IMR-90 (cell line): ENCODE data around the gene GNL1. TPM values are rescaled to one million over a fixed set of nuclear protein-coding genes. Genes with fewer than 3 reads are reported as not detected.

ENCODE experiments used
- CEBPB ChIP-seq: IDR thresholded peaks from 2 replicates; pipeline ENCODE4 v1.6.1; 2012; ENCODE audit warnings: low read depth, low read length, improper control_type of control experiment
- NFE2L2 ChIP-seq: fragments of 150-350 bp; IDR thresholded peaks from 2 replicates; pipeline ENCODE4 v1.6.1; 2016; ENCODE audit warnings: low read depth, mild to moderate bottlenecking, low read length
- RAD21 ChIP-seq: IDR thresholded peaks from 2 replicates; pipeline ENCODE4 v1.6.1; 2012; ENCODE audit warnings: low read length, improper control_type of control experiment
- polyA plus RNA-seq, 3 experiments: library from polyadenylated mRNA; depleted of rRNA; stranded (reverse); fragments of >200 nt; gene quantifications; 2 replicates each; pipeline ENCODE4 v1.2.3, GENCODE V29; 2012; ENCODE audit warnings: low replicate concordance in 1 of 3
- total RNA-seq: library from RNA; depleted of rRNA; stranded (reverse); fragments of >200 nt; gene quantifications from 2 replicates; pipeline ENCODE4 v1.2.3, GENCODE V29; 2012
- TF ChIP-seq, protein P1 (sequence below): fragments of 150-350 bp; IDR thresholded peaks from 2 replicates; pipeline ENCODE4 v1.6.1; 2017; ENCODE audit warnings: mild to moderate bottlenecking, antibody characterized with exemption, low read length, low read depth
- TF ChIP-seq, protein P2 (sequence below): fragments of 150-350 bp; IDR thresholded peaks from 2 replicates; pipeline ENCODE4 v1.6.1; 2016; ENCODE audit warnings: low read depth, mild to moderate bottlenecking, low read length, moderate library complexity, borderline replicate concordance

The GNL1 gene
- total and polyA plus RNA-seq, 2 of the 4 experiments (the other 2 are of a cell fraction): 40.5 to 44.0 TPM

DNA sequence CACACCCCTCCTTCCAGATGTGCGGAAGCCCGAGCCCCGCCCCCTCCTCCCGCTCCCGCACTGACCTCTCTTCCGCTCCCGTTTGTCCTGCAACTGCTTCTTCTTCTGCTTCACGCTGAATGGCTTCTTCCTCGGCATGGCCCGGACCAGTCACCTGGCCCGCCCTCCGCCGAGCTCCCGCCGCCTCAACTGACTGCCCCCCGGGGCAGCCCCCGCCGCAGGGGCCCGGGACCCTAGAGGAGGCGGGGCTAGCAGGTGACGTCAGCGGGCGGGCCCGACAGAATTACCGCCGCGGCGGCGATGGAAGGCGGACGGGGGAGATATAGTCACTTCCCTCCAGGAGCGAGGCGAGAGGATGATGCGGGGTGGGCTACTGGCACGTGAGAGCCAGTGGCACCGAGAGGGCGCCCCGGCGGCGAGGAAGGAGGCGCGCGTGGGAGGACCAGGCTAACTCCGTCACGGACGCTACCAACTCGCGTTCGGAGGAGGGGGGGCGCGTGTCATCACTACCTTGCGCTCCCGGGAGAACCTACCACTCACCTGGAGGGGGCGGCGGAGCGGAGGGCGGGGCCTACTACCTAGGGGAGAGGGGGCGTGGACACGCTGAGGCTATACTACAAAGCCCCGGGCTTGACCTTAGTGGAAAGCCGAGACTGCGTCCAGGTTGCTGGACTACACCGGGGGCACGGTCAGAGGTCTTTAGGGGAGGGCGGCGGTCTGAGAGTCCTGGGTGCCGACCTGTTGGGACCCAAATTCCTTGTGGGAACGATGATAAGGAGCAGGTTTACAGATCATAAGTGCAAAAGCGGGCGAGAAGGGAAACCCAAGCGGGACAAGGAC is at the start of gene GNL1 (continued):
- TF ChIP-seq RAD21 (no peak), CEBPB (peak; percentile 27; the same call in 1 of the 2 replicates), NFE2L2 (no peak)
- TF ChIP-seq, protein P1, sequence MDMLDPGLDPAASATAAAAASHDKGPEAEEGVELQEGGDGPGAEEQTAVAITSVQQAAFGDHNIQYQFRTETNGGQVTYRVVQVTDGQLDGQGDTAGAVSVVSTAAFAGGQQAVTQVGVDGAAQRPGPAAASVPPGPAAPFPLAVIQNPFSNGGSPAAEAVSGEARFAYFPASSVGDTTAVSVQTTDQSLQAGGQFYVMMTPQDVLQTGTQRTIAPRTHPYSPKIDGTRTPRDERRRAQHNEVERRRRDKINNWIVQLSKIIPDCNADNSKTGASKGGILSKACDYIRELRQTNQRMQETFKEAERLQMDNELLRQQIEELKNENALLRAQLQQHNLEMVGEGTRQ: peak; percentile 41
- TF ChIP-seq, protein P2, sequence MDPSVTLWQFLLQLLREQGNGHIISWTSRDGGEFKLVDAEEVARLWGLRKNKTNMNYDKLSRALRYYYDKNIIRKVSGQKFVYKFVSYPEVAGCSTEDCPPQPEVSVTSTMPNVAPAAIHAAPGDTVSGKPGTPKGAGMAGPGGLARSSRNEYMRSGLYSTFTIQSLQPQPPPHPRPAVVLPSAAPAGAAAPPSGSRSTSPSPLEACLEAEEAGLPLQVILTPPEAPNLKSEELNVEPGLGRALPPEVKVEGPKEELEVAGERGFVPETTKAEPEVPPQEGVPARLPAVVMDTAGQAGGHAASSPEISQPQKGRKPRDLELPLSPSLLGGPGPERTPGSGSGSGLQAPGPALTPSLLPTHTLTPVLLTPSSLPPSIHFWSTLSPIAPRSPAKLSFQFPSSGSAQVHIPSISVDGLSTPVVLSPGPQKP: no peak
